ENCODE measurements around the gene COX8A. TPM values are rescaled to one million over a fixed set of nuclear protein-coding genes. Genes with fewer than 3 reads are reported as not detected.

COX8A gene
- total and polyA plus RNA-seq, 7 donors: 547 to 1,847 (median 830) TPM

GRCh38 chr11:64015935-64016845, 41.8 kb downstream of the COX8A start:
- Histone ChIP-seq H3K27me3 (ENCODE audit: insufficient read depth in 3 of 3, low read length in 2 of 3) (no peaks in the 10 kb centered on the region), H3K4me3 (no peak overlapping the region), H3K27ac (no peak overlapping the region), H3K9me3 (no peaks in the 10 kb centered on the region), H3K4me1 (peaks cover 5% of the 10 kb centered on the region), H3K36me3 (ENCODE audit: insufficient read depth in 1 of 2, low read depth in 1 of 2) (no peaks in the 10 kb centered on the region)
- DNase-seq (no peak), ATAC-seq (no peak)
- 91 to 94% (median 92%) methylated on average over 34 to 35 of the region's 35 CpGs for WGBS, 3 donors
- intact Hi-C loops (cut with DNase I): no loop called here
- TF ChIP-seq CTCF (IDR thresholded peaks at IDR 0.05): no peak

GRCh38 chr11:64017945-64018224, 43.5 kb downstream of the COX8A start:
- Histone ChIP-seq H3K36me3 (ENCODE audit: insufficient read depth in 1 of 2, low read depth in 1 of 2) (no peaks in the 10 kb centered on the region), H3K9me3 (no peaks in the 10 kb centered on the region), H3K4me1 (peaks cover 5% of the 10 kb centered on the region), H3K4me3 (no peak overlapping the region), H3K27me3 (ENCODE audit: insufficient read depth in 3 of 3, low read length in 2 of 3) (no peaks in the 10 kb centered on the region), H3K27ac (no peak overlapping the region)
- ATAC-seq (no peak), DNase-seq (no peak)
- TF ChIP-seq CTCF (IDR thresholded peaks at IDR 0.05): no peak
- intact Hi-C loops (cut with DNase I): no loop called here
- WGBS, 3 donors: 85 to 94% (median 94%) methylated on average over 7 of the region's 7 CpGs

DNA sequence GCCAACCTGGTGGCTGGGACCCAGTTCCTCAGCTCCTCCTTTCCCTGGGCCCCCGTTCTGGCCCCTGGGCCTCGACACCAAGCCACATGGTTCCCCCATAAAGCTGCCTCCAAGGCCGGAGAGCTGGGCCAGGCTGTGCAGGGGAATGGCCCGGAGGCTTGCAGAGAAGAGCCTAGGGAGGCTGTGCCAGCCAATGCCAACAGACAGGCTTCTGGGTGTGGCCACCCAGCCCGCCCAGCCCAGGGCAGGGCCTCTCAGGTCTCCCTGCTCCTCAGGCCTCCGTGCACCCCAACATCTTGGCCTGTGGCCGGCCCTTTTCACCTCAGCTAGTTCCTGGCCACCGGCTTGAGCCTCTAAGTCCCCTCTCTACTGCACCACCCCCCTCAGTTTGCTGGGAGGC, 43.9 kb downstream of the COX8A start:
- DNase-seq (no peak), ATAC-seq (no peak)
- Histone ChIP-seq H3K27me3 (ENCODE audit: insufficient read depth in 3 of 3, low read length in 2 of 3) (no peaks in the 10 kb centered on the region), H3K4me3 (no peak overlapping the region), H3K9me3 (no peaks in the 10 kb centered on the region), H3K36me3 (ENCODE audit: insufficient read depth in 1 of 2, low read depth in 1 of 2) (no peaks in the 10 kb centered on the region), H3K4me1 (peaks cover 9% of the 10 kb centered on the region), H3K27ac (no peak overlapping the region)
- intact Hi-C loops (cut with DNase I): no loop called here
- no peak for TF ChIP-seq CTCF (IDR thresholded peaks at IDR 0.05)
- 82 to 91% (median 86%) methylated on average over 6 to 8 of the region's 8 CpGs for WGBS, 3 donors

- Histone ChIP-seq H3K27me3 (ENCODE audit: insufficient read depth in 3 of 3, low read length in 2 of 3) (no peaks in the 10 kb centered on the region), H3K4me3 (no peak overlapping the region), H3K9me3 (no peaks in the 10 kb centered on the region), H3K36me3 (ENCODE audit: insufficient read depth in 1 of 2, low read depth in 1 of 2) (no peaks in the 10 kb centered on the region), H3K4me1 (peaks cover 11% of the 10 kb centered on the region), H3K27ac (no peak overlapping the region)
- 73 to 82% (median 76%) methylated on average over 26 to 27 of the region's 27 CpGs for WGBS, 3 donors
- no peak for TF ChIP-seq CTCF (IDR thresholded peaks at IDR 0.05)
- ATAC-seq (no peak), DNase-seq (no peak)
- intact Hi-C loops (cut with DNase I): no loop called here
Observed at GRCh38 chr11:64019106-64020037, 45.0 kb downstream of the COX8A start.
